Panc1 (cell line): ENCODE data around the gene YKT6. TPM values are rescaled to one million over a fixed set of nuclear protein-coding genes. Genes with fewer than 3 reads are reported as not detected.

Experiments
- ATAC-seq: fragments of 200-7000 bp; cut with Tn5 transposase; 2 replicates; pipeline ENCODE4 v1.9.1; 2020; ENCODE audit warnings: mild to moderate bottlenecking, moderate library complexity
- BruUV-seq: library from RNA; stranded (reverse); fragments of 400-500 nt; replicated peaks from 2 replicates; lab custom pipeline; 2021; lab: Mats Ljungman, UMichigan
- CTCF ChIA-PET: fragments of 300-600 bp; sonication (Branson Sonifier 250); formaldehyde crosslinking; loops from one replicate; lab custom pipeline; 2022; ENCODE audit warnings: antibody characterized with exemption; lab: Charles Lee
- POLR2A ChIA-PET: fragments of 300-600 bp; sonication (Branson Sonifier 250); formaldehyde crosslinking; loops from one replicate; lab custom pipeline; 2022; ENCODE audit warnings: antibody characterized with exemption; lab: Charles Lee
- DNase-seq: peaks from one replicate; pipeline ENCODE4 v3.0.0-alpha.2; 2010; ENCODE audit warnings: low read depth, low spot score
- H3K27ac ChIP-seq: 2 replicates; pipeline ENCODE4 v1.5.1; 2011; ENCODE audit warnings: mild to moderate bottlenecking, low read length, inconsistent platforms
- H3K27me3 ChIP-seq: fragments of 200-500 bp; sonication (Bioruptor generic); 2 replicates; pipeline ENCODE4 v1.6.0; 2014; ENCODE audit warnings: low read length, inconsistent platforms; ENCODE audit not compliant: control insufficient read depth, insufficient read depth
- H3K36me3 ChIP-seq: fragments of 200-500 bp; sonication (Bioruptor generic); 2 replicates; pipeline ENCODE4 v1.5.1; 2014; ENCODE audit warnings: inconsistent platforms, mild to moderate bottlenecking, low read length, moderate library complexity; ENCODE audit not compliant: control insufficient read depth, insufficient read depth
- H3K4me1 ChIP-seq: 2 replicates; pipeline ENCODE4 v1.5.1; 2011; ENCODE audit warnings: inconsistent platforms, mild to moderate bottlenecking, low read length, moderate library complexity; ENCODE audit not compliant: control insufficient read depth, insufficient read depth
- H3K4me3 ChIP-seq, 2 experiments: 2 replicates each; pipeline ENCODE4 v1.5.1; 2011 to 2012; ENCODE audit warnings: low read depth in 2 of 2, low read length in 2 of 2, mild to moderate bottlenecking in 2 of 2, inconsistent platforms in 1 of 2, moderate library complexity in 1 of 2
- H3K9me3 ChIP-seq: fragments of 200-500 bp; sonication (Bioruptor generic); 2 replicates; pipeline ENCODE4 v1.5.1; 2014; ENCODE audit warnings: low read depth, mild to moderate bottlenecking, inconsistent platforms, low read length, moderate library complexity; ENCODE audit not compliant: control insufficient read depth, insufficient read depth
- CTCF ChIP-seq: fragments of 450-650 bp; IDR thresholded peaks from 2 replicates; pipeline ENCODE4 v1.5.1; 2017; ENCODE audit warnings: mild to moderate bottlenecking
- POLR2AphosphoS5 ChIP-seq: IDR thresholded peaks from 2 replicates; pipeline ENCODE4 v1.6.1; 2012; ENCODE audit warnings: mild to moderate bottlenecking, low read depth, low read length, moderate library complexity
- REST ChIP-seq, 2 experiments: IDR thresholded peaks; 2 replicates each; pipeline ENCODE4 v1.6.1; 2011 to 2012; ENCODE audit warnings: low read depth in 2 of 2, control low read depth in 1 of 2, low read length in 1 of 2, mild to moderate bottlenecking in 1 of 2, moderate library complexity in 1 of 2; ENCODE audit not compliant: insufficient read depth in 1 of 2
- SIN3A ChIP-seq: IDR thresholded peaks from 2 replicates; pipeline ENCODE4 v1.6.1; 2012; ENCODE audit warnings: low read depth, mild to moderate bottlenecking, low read length, moderate library complexity, borderline replicate concordance; ENCODE audit not compliant: insufficient read depth
- TCF7L2 ChIP-seq: IDR thresholded peaks from 2 replicates; pipeline ENCODE4 v1.6.1; 2011; ENCODE audit warnings: mild to moderate bottlenecking, low read depth, low read length, inconsistent platforms
- in situ Hi-C: cut with HindIII; loops from 2 replicates; pipeline ENCODE4 v1.10.0; 2016; ENCODE audit warnings: low sequenced_read_pairs, low pct_unique_long_range_greater_than_20kb
- intact Hi-C: fragments of 100-400 bp; cut with micrococcal nuclease; formaldehyde crosslinking; loops from one replicate; pipeline ENCODE4 v1.10.0; 2022; ENCODE audit not compliant: unreplicated experiment
- total RNA-seq: library from RNA; stranded (reverse); gene quantifications from one replicate; pipeline ENCODE4 v1.2.1, GENCODE V29; 2021; ENCODE audit not compliant: unreplicated experiment

Gene YKT6
- total RNA-seq, 1 experiment from 2014 or later = 207 TPM

GRCh38 chr7:44215531-44215930 lies 14.8 kb downstream of the YKT6 start:
- in situ Hi-C loops (loop anchor here (25.0 kb wide), 1 partner anchor 122 kb away; the partner anchor contains the start of gene CAMK2B), intact Hi-C loops (no loop called here)
- 0 out of 2 replicates have a peak, but pooled peaks cover 2% of the 10 kb centered on the region for H3K4me1 ChIP-seq
- BruUV-seq = no TSS peak
- DNase-seq (no peak), ATAC-seq (no peak)
- H3K4me3 ChIP-seq = no peak overlapping the region
- ChIA-PET CTCF (no interaction called here), POLR2A (no interaction called here)
- no peak overlapping the region for H3K27ac ChIP-seq
- H3K27me3 ChIP-seq = no peaks in the 10 kb centered on the region
- H3K36me3 ChIP-seq = peaks cover 7% of the 10 kb centered on the region
- TF ChIP-seq CTCF (no peak), REST (IDR thresholded peaks at IDR 0.05; ENCODE audit: insufficient read depth in 1 of 2, low read depth in 2 of 2, low read length in 1 of 2) (no peak), POLR2AphosphoS5 (no peak), TCF7L2 (no peak), SIN3A (no peak)
- no peaks in the 10 kb centered on the region for H3K9me3 ChIP-seq

GRCh38 chr7:44216019-44216418 lies 15.2 kb downstream of the YKT6 start:
- in situ Hi-C loops = loop anchor here (25.0 kb wide), 1 partner anchor 121 kb away; the partner anchor contains the start of gene CAMK2B

More at GRCh38 chr7:44216019-44216418, 15.2 kb downstream of the YKT6 start:
- Histone ChIP-seq H3K4me1 (0 out of 2 replicates have a peak, but pooled peaks cover 2% of the 10 kb centered on the region), H3K36me3 (peaks cover 2% of the 10 kb centered on the region), H3K27me3 (no peaks in the 10 kb centered on the region), H3K4me3 (no peak overlapping the region), H3K27ac (no peak overlapping the region), H3K9me3 (no peaks in the 10 kb centered on the region)
- ATAC-seq (peak; percentile 2; the same call in 1 of the 2 replicates), DNase-seq (no peak)
- ChIA-PET POLR2A (no interaction called here), CTCF (no interaction called here)
- intact Hi-C loops = no loop called here
- no peak for TF ChIP-seq REST (IDR thresholded peaks at IDR 0.05; ENCODE audit: insufficient read depth in 1 of 2, low read depth in 2 of 2, low read length in 1 of 2)
- TF ChIP-seq CTCF = no peak
- no peak for TF ChIP-seq POLR2AphosphoS5
- TF ChIP-seq SIN3A = no peak
- no peak for TF ChIP-seq TCF7L2
- no TSS peak for BruUV-seq
